Melanocyte of skin (primary cell): ENCODE results near the gene RHOA. TPM values are rescaled to one million over a fixed set of nuclear protein-coding genes. Genes with fewer than 3 reads are reported as not detected.

Experiments used
- total RNA-seq, 2 donors: library from RNA; depleted of rRNA; stranded (reverse); fragments of >200 nt; gene quantifications; 2 replicates each; pipeline ENCODE4 v1.2.3, GENCODE V29; 2012

The RHOA gene
- total RNA-seq, result 100 to 1,000 TPM; 325 to 468 TPM

DNA sequence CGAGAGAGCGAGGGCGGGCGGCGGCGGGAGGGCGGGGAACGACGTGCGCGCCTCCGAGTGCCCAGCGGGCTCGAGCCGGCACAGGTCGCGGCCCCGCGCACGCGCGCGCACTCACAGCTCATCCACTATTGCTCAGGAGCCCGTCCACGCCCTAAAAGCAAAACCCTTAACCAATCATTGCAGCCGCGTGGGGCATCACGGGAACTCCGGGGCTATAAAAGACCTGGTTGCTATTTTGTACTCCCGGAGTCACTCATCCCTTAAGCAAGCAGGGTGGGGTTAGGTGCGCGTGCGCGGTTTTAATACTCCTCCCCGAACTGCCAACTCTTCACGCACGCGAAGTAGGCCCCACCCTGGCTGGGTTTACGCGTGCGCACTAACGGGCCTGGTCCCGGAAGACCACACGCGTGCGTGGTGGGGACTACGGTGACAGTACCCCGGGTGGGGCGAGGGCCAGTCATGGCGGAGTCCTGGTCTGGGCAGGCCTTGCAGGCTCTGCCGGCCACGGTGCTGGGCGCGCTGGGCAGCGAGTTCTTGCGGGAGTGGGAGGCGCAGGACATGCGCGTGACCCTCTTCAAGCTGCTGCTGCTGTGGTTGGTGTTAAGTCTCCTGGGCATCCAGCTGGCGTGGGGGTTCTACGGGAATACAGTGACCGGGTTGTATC lies at the start of gene RHOA, which contains the start of gene TCTA:
Gene RHOA, minus strand, starts transcription at position 9 of the 664 bp plus-strand sequence. CDS start 36,387 bp downstream, outside the sequence.
Gene TCTA, plus strand, starts transcription at position 456 of the 664 bp plus-strand sequence. Its CDS starts 4 bp downstream, at position 460.

DNA sequence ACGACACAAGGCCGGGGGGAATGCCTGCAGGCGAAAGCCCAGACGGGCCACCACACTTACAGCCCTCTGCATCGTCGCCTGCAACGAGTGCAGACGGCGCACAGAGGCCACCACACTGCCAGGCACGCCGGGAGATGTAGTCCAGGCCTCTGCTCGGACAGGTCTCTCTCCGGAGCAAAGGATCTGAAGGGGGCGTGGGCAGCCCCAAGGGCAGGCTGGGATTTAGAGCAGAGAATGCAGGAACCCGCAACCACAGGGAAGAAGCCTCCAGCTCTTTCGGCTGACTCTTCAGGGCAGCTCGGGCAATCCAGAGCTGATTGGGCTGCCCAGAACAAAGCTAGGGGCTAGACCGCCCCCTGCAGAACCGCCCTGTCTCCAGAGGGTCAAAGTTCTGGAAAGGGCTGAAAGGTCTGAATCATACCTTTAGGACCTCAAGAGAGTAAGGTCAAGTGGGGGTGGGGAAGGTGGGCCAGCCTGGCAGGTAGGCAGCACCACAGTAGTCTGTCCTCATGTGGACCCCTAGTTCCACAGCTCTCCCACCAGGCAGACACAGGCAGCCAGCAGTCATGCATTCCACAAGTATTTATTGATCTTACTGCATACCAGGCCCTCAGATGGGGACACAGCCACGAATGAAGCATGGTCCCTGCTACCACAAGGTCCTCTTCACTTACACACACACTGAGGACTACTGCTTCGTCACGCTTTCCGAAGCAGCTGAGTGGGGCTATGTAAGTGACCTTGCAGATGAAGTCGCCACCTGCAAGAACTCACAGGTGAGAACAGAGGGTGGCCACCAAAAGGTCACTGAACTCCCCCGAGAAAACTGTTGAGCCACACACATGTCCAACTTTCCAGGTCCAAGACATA lies 10.8 kb upstream of the RHOA start, which contains the start of gene AMT:
Gene AMT, minus strand, starts transcription at position 95 of the 870 bp plus-strand sequence. Its CDS starts 23 bp downstream, at position 72.

DNA sequence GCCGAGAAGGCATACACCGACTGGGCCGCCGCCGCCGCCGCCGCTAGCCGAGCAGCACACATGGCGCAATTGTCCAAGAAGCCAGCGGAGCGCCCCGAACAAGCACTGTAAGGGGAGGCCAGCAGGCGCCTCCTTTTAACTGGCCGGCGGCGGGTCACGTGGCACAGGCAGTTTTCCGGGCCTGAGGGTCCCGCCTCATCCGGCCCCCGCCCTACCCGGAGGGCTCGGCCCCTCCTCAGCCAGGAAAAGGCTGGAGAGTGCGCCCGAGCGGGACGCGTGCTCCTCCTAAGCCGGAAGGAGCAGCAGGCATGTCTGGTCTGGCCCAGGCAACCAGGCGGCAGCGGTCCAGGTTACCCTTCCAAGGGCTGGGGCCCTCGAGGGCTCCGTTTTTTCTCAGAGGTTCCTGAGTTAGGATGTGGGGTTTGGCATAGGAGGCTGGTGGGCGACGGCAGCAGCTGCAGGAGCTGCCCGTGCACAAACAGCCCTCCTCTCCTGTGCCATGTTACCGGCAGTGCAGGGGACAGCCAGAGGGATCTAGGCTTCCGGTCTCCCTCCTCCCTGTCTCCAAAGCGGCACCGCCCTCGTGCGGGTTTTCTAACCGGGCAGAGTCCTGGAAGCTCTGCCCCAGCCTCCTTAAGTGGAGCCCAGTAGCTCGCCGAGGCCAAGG lies 53.4 kb downstream of the RHOA start, which contains the start of gene GPX1:
Gene GPX1, minus strand, starts transcription at position 137 of the 667 bp plus-strand sequence. Its CDS starts 75 bp downstream, at position 62.

DNA sequence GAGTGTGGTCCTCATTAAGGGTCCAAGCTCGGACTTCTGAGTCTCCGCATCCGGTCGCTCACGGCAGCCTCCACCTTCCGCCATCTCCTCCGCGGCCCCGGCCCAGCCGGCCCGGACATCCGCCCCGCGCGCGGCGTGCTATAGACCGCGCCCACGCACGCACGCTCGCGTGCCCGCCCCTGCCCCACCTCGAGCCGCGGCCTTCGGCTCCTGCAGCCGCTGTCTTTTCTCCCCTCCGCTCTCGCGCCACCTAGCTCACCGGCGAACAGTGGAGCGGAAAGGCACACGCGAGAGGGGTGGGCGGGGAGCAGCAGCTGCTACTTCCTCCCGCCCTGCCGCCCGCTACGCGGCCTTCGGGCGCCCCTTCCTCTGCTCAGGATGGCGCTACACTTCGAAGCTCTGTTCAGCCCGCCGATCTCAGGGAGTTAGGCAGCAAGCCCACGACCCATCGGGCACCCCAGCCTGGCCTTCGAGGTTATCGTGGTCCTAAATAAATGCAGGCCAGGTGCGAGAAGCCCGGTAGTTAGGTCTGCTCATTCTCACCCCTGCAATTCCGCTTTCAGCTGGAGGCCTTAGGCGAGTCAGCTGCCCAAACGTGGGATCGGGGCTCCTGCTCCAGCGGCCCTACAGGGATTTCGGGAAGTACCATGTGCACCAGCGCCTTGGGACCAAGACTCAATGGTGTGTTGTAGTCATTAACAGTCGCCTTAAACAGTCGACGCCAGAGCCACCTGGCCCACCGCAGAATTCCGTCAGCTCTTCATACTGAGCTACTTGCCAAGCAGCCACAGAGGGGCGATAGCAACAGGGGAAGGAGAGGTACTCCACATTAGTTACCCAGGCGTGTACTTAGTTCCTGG lies 71.6 kb downstream of the RHOA start, which contains the start of gene USP4:
Gene USP4, minus strand, starts transcription at position 113 of the 860 bp plus-strand sequence. Its CDS starts 29 bp downstream, at position 84.

Other genes starting within 250 kb of the RHOA start
- gene CCDC71, start 245.6 kb downstream of the RHOA start, total RNA-seq, result 10 to 100 TPM; 25.1 to 27.3 TPM
- gene KLHDC8B, start 240.4 kb downstream of the RHOA start, total RNA-seq, result 10 to 100 TPM; 12.7 to 23.3 TPM
- gene C3orf62, start 134.7 kb downstream of the RHOA start, total RNA-seq, result 1 to 10 TPM; 2.3 to 2.4 TPM
- gene USP4, start 71.9 kb downstream of the RHOA start, total RNA-seq, result 10 to 100 TPM; 13.8 to 16.3 TPM
- gene GPX1, start 53.6 kb downstream of the RHOA start, total RNA-seq, result 100 to 1,000 TPM; 167 to 280 TPM
- gene TCTA, start 447 bp upstream of the RHOA start, total RNA-seq, result 10 to 100 TPM; 16.0 to 25.1 TPM
- 1 to 10 TPM; 1.4 to 2.0 TPM for gene AMT, start 10.5 kb upstream of the RHOA start, total RNA-seq
- 1 to 10 TPM; 7.6 to 7.7 TPM for gene NICN1, start 17.3 kb upstream of the RHOA start, total RNA-seq
- 10 to 100 TPM; 78.1 to 88.9 TPM for gene DAG1, start 58.3 kb upstream of the RHOA start, total RNA-seq
- under 1 TPM; under 0.01 TPM for gene BSN, start 142.5 kb upstream of the RHOA start, total RNA-seq